Mucosa of descending colon (tissue), 3 donors: ENCODE results near the gene GOT2. TPM values are rescaled to one million over a fixed set of nuclear protein-coding genes. Genes with fewer than 3 reads are reported as not detected.

ENCODE experiments used
- ATAC-seq: fragments of 200-7000 bp; cut with Tn5 transposase; one replicate; pipeline ENCODE4 v1.9.1; 2020; ENCODE audit warnings: mild to moderate bottlenecking, moderate library complexity
- DNase-seq, 3 donors: peaks; one replicate each; pipeline ENCODE4 v3.0.0-alpha.2; 2020
- H3K36me3 ChIP-seq: fragments of 200-600 bp; one replicate; pipeline ENCODE4 v1.8.0; 2021; ENCODE audit warnings: low read depth, mild to moderate bottlenecking
- H3K4me1 ChIP-seq: fragments of 200-600 bp; one replicate; pipeline ENCODE4 v1.8.0; 2021; ENCODE audit warnings: low read depth, mild to moderate bottlenecking
- H3K4me3 ChIP-seq: fragments of 200-600 bp; one replicate; pipeline ENCODE4 v1.8.0; 2021; ENCODE audit warnings: mild to moderate bottlenecking
- H3K9me3 ChIP-seq: fragments of 200-600 bp; one replicate; pipeline ENCODE4 v1.8.0; 2021; ENCODE audit warnings: mild to moderate bottlenecking
- intact Hi-C, 2 donors: fragments of 100-400 bp; cut with DNase I in 1 of 2; cut with micrococcal nuclease in 1 of 2; formaldehyde crosslinking; loops; one replicate each; pipeline versions ENCODE4 v1.11.0 to v1.11.1; 2022; cut with DNase I, micrococcal nuclease
- total RNA-seq, 3 donors: library from RNA; stranded (reverse); fragmentation: NEBNext Ultra II Directional in 2 of 3; extraction: Animal tissue kit (Norgen Biotek cat#: 25700) in 2 of 3; gene quantifications; one replicate each; pipeline versions ENCODE4 v1.2.1 to v1.2.4, GENCODE V29; 2021 to 2023
- TF ChIP-seq, protein P1 (sequence below): fragments of 200-600 bp; IDR thresholded peaks from one replicate; pipeline ENCODE4 v1.8.0; 2022; ENCODE audit warnings: antibody characterized with exemption, mild to moderate bottlenecking
- donor health status: DM: no; HTN: no; CAD: no; lungs with moderate emphysema.
- donor health status: DM: no; HTN: no; CAD: no.
- donor health status: DM: no; HTN: yes; CAD: no.

The GOT2 gene
- total RNA-seq, 3 donors from 2014 or later: 95.0 to 120 (median 116) TPM

DNA sequence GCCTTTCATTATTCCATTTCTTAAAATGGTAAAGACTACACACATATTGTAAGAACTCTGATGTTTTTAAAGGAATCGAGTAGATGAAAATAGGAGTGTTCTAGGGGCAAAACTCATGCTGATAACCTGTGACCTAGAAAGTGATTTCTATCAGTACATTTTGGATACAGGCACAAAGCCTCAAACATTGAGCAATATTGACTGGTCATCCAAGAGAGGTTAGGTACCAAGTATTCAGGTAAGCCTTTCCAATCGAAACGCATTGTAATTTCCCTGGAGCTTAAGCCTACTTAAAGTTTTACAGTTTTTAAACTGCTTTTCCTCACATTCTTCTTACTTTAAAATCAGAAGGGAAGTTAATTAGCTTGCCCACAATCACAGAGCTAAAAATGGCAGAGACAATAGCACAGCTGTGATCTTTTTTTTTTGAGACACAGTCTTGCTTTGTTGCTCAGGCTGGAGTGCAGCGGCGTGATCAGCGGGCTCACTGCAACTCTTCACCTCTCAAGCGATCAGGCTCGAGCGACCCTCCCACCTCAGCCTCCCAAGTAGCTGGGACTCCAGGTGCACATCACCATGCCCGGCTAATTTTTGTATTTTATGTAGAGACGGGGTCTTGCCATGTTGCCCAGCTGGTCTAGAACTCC, 3.3 kb downstream of the GOT2 start:
- DNase-seq (no peak), ATAC-seq (no peak)
- Histone ChIP-seq H3K36me3 (no peaks in the 10 kb centered on the region), H3K4me3 (no peak overlapping the region), H3K9me3 (no peaks in the 10 kb centered on the region), H3K4me1 (peaks cover 15% of the 10 kb centered on the region)
- TF ChIP-seq, protein P1, sequence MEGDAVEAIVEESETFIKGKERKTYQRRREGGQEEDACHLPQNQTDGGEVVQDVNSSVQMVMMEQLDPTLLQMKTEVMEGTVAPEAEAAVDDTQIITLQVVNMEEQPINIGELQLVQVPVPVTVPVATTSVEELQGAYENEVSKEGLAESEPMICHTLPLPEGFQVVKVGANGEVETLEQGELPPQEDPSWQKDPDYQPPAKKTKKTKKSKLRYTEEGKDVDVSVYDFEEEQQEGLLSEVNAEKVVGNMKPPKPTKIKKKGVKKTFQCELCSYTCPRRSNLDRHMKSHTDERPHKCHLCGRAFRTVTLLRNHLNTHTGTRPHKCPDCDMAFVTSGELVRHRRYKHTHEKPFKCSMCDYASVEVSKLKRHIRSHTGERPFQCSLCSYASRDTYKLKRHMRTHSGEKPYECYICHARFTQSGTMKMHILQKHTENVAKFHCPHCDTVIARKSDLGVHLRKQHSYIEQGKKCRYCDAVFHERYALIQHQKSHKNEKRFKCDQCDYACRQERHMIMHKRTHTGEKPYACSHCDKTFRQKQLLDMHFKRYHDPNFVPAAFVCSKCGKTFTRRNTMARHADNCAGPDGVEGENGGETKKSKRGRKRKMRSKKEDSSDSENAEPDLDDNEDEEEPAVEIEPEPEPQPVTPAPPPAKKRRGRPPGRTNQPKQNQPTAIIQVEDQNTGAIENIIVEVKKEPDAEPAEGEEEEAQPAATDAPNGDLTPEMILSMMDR: no peak
- intact Hi-C loops: no loop called here

DNA sequence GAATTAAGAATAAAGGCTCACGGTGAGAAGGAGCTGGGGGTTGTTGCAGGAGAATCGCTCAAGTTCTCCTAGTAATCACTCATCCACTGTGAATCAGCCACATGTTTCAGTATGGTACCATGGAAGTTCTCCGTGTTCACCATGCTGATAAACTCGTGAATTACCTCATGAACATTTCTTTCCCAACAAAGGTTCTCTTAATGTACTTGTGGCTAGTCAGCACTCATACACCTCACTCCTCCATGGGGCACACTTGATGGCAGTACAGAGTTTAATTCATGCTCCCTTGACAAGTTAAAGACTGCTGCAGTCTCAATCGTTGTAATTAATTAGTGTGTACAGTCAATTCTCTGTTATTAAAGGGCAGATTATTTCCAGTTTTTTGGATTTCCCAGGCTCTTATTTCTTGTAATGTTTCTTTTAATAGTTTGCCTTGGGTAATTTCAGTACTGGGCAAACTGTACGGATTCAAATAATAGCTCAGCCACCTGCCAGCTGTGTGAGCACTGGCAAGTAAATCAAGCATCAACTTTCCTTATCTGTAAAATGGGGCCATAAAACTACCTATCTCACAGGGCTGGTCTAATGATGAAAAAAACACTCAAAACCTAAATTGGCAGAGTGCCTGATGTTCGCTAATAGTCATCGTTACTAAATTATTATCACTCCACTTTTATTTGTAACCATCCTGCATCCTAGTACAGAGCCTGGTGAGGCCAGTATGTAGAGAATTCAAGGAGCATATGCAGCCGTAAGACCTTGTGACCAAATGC, 6.1 kb downstream of the GOT2 start:
- TF ChIP-seq, protein P1: no peak
- ATAC-seq (no peak), DNase-seq (no peak)
- no peaks in the 10 kb centered on the region for H3K36me3 ChIP-seq
- no peak overlapping the region for H3K4me3 ChIP-seq
- H3K9me3 ChIP-seq: no peaks in the 10 kb centered on the region
- intact Hi-C loops: no loop called here
- H3K4me1 ChIP-seq: peaks cover 13% of the 10 kb centered on the region

DNA sequence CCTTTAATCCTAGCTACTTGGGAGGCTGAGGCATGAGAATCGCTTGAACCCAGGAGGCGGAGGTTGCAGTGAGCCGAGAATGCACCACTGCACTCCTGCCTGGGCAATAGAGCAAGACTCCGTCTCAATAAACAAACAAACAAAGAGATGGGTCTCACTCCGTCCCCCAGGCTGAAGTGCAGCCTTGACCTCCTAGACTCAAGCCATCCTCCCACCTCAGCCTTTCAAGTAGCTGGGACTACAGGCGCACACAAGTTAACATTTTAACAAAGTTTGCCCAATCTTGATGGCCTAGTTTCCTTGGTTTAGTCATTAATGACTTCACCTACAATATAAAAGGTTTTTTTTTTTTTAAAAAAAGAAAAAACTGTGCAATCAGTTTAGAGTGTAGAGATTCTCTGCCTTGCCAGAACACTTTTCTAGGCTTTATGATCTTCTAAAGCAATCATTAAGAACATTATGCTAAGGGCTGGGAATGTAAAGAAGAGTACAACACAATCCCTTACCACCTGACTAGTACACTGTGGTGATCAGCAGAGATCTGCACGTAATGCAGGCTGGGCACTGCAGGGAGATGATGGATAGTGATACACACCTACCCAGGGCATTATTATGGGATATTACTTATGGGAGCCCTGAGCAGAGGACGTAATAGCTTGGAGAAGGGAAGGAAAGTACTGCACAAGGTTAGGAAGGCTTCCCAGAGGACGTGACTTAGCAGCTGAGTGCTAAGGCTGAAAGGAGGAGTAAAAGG, 6.9 kb downstream of the GOT2 start:
- no peaks in the 10 kb centered on the region for H3K36me3 ChIP-seq
- no peak for DNase-seq
- no peak for ATAC-seq
- TF ChIP-seq, protein P1: no peak
- intact Hi-C loops: no loop called here
- peaks cover 6% of the 10 kb centered on the region for H3K4me1 ChIP-seq
- H3K4me3 ChIP-seq: no peak overlapping the region
- H3K9me3 ChIP-seq: no peaks in the 10 kb centered on the region

GRCh38 chr16:58723109-58723508, 11.0 kb downstream of the GOT2 start:
- H3K4me1 ChIP-seq: no peaks in the 10 kb centered on the region
- ATAC-seq (no peak), DNase-seq (no peak)
- TF ChIP-seq, protein P1: no peak
- no peaks in the 10 kb centered on the region for H3K9me3 ChIP-seq
- H3K4me3 ChIP-seq: no peak overlapping the region
- peaks cover under 1% of the 10 kb centered on the region for H3K36me3 ChIP-seq
- intact Hi-C loops: no loop called here

GRCh38 chr16:58717994-58718393, 16.1 kb downstream of the GOT2 start:
- intact Hi-C loops: no loop called here

More at GRCh38 chr16:58717994-58718393, 16.1 kb downstream of the GOT2 start:
- TF ChIP-seq, protein P1: no peak
- Histone ChIP-seq H3K36me3 (peaks cover 5% of the 10 kb centered on the region), H3K4me1 (no peaks in the 10 kb centered on the region), H3K9me3 (no peaks in the 10 kb centered on the region), H3K4me3 (no peak overlapping the region)
- DNase-seq: no peak
- no peak for ATAC-seq
